Spinal cord (tissue), 10 donors: ENCODE measurements around the gene ICE2. TPM values are rescaled to one million over a fixed set of nuclear protein-coding genes. Genes with fewer than 3 reads are reported as not detected.

Source experiments
- DNase-seq, 6 donors: peaks; one replicate each; pipeline versions ENCODE4 v3.0.0 to v3.0.0-alpha.2; 2013 to 2015; ENCODE audit warnings: low spot score in 6 of 6, low read depth in 4 of 6
- H3K27ac ChIP-seq: one replicate; pipeline ENCODE4 v1.5.1; 2013; ENCODE audit warnings: low read depth, low read length, control low read depth
- H3K27me3 ChIP-seq: one replicate; pipeline ENCODE4 v1.6.1; 2013; ENCODE audit warnings: low read length; ENCODE audit not compliant: control insufficient read depth, insufficient read depth
- H3K36me3 ChIP-seq: one replicate; pipeline ENCODE4 v1.6.1; 2013; ENCODE audit warnings: low read length; ENCODE audit not compliant: control insufficient read depth, insufficient read depth
- H3K4me1 ChIP-seq: one replicate; pipeline ENCODE4 v1.6.1; 2013; ENCODE audit warnings: low read length; ENCODE audit not compliant: control insufficient read depth, insufficient read depth
- H3K4me3 ChIP-seq: one replicate; pipeline ENCODE4 v1.5.1; 2013; ENCODE audit warnings: low read depth, low read length, control low read depth
- H3K9me3 ChIP-seq: one replicate; pipeline ENCODE4 v1.6.1; 2013; ENCODE audit warnings: low read length; ENCODE audit not compliant: control insufficient read depth, insufficient read depth
- WGBS: methylation state at CpG from one replicate; pipeline ENCODE4 v1.1.5; 2013; ENCODE audit warnings: missing lambda C conversion rate; ENCODE audit not compliant: insufficient coverage; 5-methylcytosine and 5-hydroxymethylcytosine counted together
- polyA plus RNA-seq, 2 donors: library from polyadenylated mRNA; unstranded; fragments of 120-200 nt; gene quantifications; one replicate each; pipeline ENCODE4 v1.2.1, GENCODE V29; 2013; ENCODE audit not compliant: insufficient read length in 2 of 2
- total RNA-seq, 2 donors: library from RNA; depleted of rRNA in 1 of 2; stranded (reverse); fragments of 120-200 nt in 1 of 2; fragments of >200 nt in 1 of 2; gene quantifications; one replicate each; pipeline versions ENCODE4 v1.2.3 to v1.2.4, GENCODE V29; 2013 to 2014
- donor health status: healthy.

The ICE2 gene
- total and polyA plus RNA-seq, 4 donors = 38.7 to 63.8 (median 44.1) TPM

GRCh38 chr15:60395276-60396011 lies 83.5 kb downstream of the ICE2 start:
- H3K36me3 ChIP-seq = no peaks in the 10 kb centered on the region
- H3K27me3 ChIP-seq = peaks cover 7% of the 10 kb centered on the region
- peak overlapping the region; percentile 74 for H3K4me3 ChIP-seq
- peaks cover 48% of the 10 kb centered on the region for H3K4me1 ChIP-seq
- peak overlapping the region; percentile 91 for H3K27ac ChIP-seq
- DNase-seq = peak in 1 of 6 donors; percentile 43
- 61% methylated on average over 6 of the region's 9 CpGs for WGBS
- no peaks in the 10 kb centered on the region for H3K9me3 ChIP-seq

- Histone ChIP-seq H3K9me3 (no peaks in the 10 kb centered on the region), H3K36me3 (no peaks in the 10 kb centered on the region), H3K27ac (peak overlapping the region; percentile 91), H3K4me1 (peaks cover 48% of the 10 kb centered on the region), H3K27me3 (peaks cover 7% of the 10 kb centered on the region), H3K4me3 (peak overlapping the region; percentile 9)
- no peak for DNase-seq
- no CpG with 5 or more reads among the region's 1 CpG for WGBS
These were observed 84.2 kb downstream of the ICE2 start for GRCh38 chr15:60394689-60395097.

- H3K4me3 ChIP-seq = peak overlapping the region; percentile 6
- peak overlapping the region; percentile 91 for H3K27ac ChIP-seq
- H3K4me1 ChIP-seq = peaks cover 35% of the 10 kb centered on the region
- no peaks in the 10 kb centered on the region for H3K36me3 ChIP-seq
- 38% methylated on average over 6 of the region's 9 CpGs for WGBS
- peaks cover 7% of the 10 kb centered on the region for H3K27me3 ChIP-seq
- no peaks in the 10 kb centered on the region for H3K9me3 ChIP-seq
- DNase-seq = peak in 2 of 6 donors; percentile 75 to 87
These were observed 85.8 kb downstream of the ICE2 start for GRCh38 chr15:60392986-60393790.

DNA sequence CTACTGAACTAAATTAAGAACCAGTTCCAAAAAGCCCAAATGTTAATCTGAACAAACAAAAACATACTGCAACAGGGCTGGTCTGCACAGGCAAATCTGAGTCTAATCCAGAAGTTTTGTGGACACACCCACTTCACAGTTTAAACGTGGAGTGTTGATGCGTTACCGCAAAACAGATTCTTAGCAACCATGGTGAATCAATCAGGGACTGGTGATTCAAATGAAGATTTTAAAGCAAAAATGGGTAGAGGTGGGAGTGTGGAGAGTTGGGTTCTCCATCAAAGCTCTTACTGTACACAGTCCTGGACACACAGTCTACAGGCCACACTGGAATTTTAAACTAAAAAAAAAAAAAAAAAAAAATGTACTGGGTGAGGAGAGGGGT lies 86.3 kb downstream of the ICE2 start:
- peaks cover 31% of the 10 kb centered on the region for H3K4me1 ChIP-seq

GRCh38 chr15:60391722-60392315 lies 87.1 kb downstream of the ICE2 start:
- Histone ChIP-seq H3K27ac (peak overlapping the region; percentile 91), H3K4me1 (peaks cover 25% of the 10 kb centered on the region), H3K36me3 (no peaks in the 10 kb centered on the region), H3K9me3 (no peaks in the 10 kb centered on the region), H3K4me3 (no peak overlapping the region), H3K27me3 (peaks cover under 1% of the 10 kb centered on the region)
- 0% methylated on average over 1 of the region's 4 CpGs for WGBS
- no peak for DNase-seq

More for the DNA sequence above, 86.3 kb downstream of the ICE2 start:
- H3K4me3 ChIP-seq = no peak overlapping the region
- WGBS = 10% methylated on average over 2 of the region's 3 CpGs
- DNase-seq = peak in 1 of 6 donors; percentile 63
- peaks cover 7% of the 10 kb centered on the region for H3K27me3 ChIP-seq
- no peaks in the 10 kb centered on the region for H3K9me3 ChIP-seq
- H3K36me3 ChIP-seq = no peaks in the 10 kb centered on the region
- peak overlapping the region; percentile 91 for H3K27ac ChIP-seq

DNA sequence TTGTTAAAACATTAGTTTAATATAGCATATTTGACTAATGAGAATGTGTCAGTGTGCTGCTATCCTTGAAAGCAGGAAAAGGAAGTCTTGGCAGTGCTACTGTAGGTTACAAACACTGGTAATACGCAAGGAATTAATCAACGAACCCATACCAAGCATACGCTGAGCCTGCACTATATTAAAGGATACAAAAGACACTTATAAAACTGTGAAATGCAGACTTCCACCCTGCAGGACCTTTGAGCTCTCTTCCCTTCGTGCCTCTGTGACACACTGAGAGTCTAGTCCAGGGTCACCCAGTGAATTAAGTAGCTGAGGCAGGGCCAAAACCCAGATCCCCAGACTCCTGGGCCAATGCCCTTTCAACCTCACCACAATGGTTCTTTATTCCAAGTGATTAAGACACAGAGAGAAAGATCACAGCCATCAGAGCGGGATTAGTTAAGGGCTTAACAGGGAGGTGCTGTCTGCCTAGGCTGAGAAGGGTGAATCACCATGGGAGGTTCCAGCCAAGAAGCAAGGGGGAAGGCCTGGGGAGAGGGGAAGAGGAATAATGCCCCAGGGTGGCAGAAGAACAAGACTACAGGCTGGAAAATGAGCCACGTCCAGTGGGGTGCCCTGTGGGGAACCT lies 88.0 kb downstream of the ICE2 start:
- peak in 1 of 6 donors; percentile 69 for DNase-seq
- 39% methylated on average over 5 of the region's 6 CpGs for WGBS
- Histone ChIP-seq H3K36me3 (no peaks in the 10 kb centered on the region), H3K27me3 (no peaks in the 10 kb centered on the region), H3K4me1 (peaks cover 20% of the 10 kb centered on the region), H3K4me3 (no peak overlapping the region), H3K27ac (peak overlapping the region; percentile 91), H3K9me3 (no peaks in the 10 kb centered on the region)

GRCh38 chr15:60390231-60390630 lies 88.7 kb downstream of the ICE2 start:
- no peak overlapping the region for H3K4me3 ChIP-seq
- no peak overlapping the region for H3K27ac ChIP-seq
- H3K9me3 ChIP-seq = no peaks in the 10 kb centered on the region
- H3K4me1 ChIP-seq = peaks cover 19% of the 10 kb centered on the region
- 81% methylated on average over 3 of the region's 6 CpGs for WGBS
- no peak for DNase-seq
- no peaks in the 10 kb centered on the region for H3K27me3 ChIP-seq
- no peaks in the 10 kb centered on the region for H3K36me3 ChIP-seq

DNA sequence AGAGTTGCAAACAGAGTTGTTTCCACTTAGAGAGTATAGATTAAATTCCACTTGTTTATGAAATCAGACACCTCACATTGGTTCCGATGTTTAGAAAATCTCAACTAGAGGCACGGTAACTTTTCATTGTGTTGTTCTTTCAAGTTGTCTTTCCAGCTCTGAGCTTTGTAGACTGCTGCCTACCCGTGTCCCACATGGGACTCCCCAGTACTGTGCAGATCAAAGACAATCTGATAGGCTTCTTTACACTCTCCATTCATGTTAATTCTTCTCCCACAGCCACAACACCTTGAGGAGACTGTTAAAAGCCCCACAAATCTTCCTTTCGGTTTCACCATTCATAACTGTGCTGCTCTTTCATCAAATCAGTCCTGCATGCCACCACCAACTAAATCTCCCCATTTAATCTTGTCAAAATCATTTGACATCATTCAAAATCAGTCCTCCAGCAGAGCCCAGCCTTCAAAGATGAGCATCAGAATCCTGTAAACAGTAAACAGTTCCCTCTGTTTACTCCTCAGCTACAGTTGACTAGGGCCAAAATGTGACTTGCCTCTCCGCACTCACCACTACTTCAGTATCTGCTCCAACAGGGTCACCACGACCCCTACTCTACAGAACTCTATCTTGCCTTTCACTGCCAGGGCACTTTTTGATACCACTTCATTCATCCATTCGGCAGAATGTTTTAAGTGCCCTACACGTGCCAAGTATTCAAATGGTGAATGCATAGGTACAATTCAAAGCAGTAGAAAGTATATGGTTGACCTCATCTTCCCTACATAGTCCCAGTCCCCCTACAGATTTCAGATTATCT lies 89.5 kb downstream of the ICE2 start:
- Histone ChIP-seq H3K9me3 (no peaks in the 10 kb centered on the region), H3K27ac (peak overlapping the region; percentile 36), H3K4me3 (no peak overlapping the region), H3K27me3 (no peaks in the 10 kb centered on the region), H3K36me3 (no peaks in the 10 kb centered on the region), H3K4me1 (peaks cover 17% of the 10 kb centered on the region)
- no peak for DNase-seq
- WGBS = 53% methylated on average over 5 of the region's 8 CpGs

GRCh38 chr15:60387321-60387720 lies 91.6 kb downstream of the ICE2 start:
- WGBS = no CpG with 5 or more reads among the region's 1 CpG
- H3K4me1 ChIP-seq = peaks cover 6% of the 10 kb centered on the region

More at GRCh38 chr15:60387321-60387720, 91.6 kb downstream of the ICE2 start:
- Histone ChIP-seq H3K9me3 (no peaks in the 10 kb centered on the region), H3K36me3 (no peaks in the 10 kb centered on the region), H3K27ac (no peak overlapping the region), H3K4me3 (no peak overlapping the region), H3K27me3 (no peaks in the 10 kb centered on the region)
- no peak for DNase-seq
